HG03175 (cell line): ENCODE measurements around the gene STK16.
A peak's percentile ranks its signal among the peaks of the same experiment; 100 is the strongest.

Source experiments
- ATAC-seq: cut with Tn5 transposase; IDR thresholded peaks from one replicate; pipeline ENCODE4 v1.9.1; 2021; ENCODE audit warnings: mild to moderate bottlenecking, moderate library complexity; ENCODE audit not compliant: unreplicated experiment

STK16 gene

DNA sequence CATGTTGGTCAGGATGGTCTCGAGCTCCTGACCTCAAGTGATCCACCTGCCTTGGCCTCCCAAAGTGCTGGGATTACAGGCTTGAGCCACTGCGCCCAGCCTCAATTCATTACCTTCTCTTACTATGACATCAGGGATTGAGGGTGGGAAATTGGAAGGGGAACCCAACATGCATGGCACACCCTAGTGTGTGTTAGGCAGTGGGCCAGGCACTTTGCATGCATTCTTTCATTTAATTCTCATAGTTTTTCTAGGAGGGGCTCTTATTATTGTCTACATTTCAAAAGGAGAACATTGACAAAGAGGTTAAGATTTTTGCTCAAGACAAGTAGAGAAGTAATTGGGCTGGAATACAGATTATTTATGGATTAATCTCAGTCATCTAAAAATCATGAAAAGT is 23.0 kb downstream of the STK16 start:
- no peak for ATAC-seq

DNA sequence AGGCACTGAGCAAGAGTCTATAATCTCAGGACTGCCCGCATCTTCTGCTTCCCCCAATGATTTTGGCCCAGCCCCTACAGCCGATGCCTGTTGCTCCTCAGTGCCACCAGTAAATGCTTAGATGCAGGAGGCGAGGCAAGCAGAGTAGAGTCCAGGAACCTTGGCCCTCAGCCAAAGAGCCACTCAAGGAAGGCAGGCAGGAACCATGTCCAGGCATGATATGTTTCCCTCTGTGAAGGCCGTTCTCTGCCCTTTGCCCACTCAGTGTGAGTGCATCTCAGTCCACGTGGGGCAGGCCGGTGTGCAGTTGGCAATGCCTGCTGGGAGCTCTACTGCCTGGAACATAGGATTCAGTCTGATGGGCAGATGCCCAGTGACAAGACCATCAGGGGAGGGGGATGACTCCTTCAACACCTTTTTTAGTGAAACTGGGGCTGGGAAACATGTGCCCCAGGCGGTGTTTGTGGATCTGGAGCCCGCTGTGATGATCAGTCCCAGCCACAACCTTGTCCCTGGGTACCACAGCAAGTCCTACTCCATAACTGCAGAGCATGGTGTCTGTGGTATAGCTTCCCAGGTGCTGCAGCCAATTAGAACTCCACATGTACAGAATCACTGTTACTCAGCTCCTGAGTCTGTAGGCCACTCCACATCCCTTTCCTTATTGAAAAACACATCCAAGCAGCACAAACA is 24.2 kb downstream of the STK16 start:
- ATAC-seq: no peak

DNA sequence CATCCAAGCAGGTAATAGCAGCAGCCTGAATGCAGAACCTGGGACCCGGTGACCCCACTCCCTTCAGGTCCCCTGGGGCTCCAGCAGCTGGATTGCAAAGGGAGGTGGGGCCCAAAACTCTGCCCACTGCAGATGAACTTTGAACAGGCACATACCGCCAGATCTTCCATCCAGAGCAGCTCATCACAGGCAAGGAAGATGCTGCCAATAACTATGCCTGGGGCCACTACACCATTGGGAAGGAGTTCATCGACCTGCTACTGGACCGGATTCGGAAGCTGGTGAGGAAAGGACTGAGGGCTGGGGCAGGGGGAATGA is 24.7 kb downstream of the STK16 start:
- no peak for ATAC-seq

DNA sequence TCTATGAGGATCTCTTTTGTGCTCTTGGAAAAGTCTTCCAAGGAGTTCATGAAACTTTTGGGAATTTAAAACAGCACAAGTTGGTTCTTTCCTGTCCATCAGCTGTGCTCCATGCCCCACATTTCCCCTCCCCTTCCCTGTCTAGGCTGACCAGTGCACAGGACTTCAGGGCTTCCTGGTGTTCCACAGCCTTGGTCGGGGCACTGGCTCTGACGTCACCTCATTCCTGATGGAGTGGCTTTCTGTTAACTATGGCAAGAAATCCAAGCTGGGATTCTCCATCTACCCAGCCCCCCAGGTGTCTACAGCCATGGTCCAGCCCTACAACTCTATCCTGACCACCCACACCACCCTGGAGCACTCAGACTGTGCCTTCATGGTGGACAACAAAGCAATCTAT is 25.7 kb downstream of the STK16 start:
- no peak for ATAC-seq

DNA sequence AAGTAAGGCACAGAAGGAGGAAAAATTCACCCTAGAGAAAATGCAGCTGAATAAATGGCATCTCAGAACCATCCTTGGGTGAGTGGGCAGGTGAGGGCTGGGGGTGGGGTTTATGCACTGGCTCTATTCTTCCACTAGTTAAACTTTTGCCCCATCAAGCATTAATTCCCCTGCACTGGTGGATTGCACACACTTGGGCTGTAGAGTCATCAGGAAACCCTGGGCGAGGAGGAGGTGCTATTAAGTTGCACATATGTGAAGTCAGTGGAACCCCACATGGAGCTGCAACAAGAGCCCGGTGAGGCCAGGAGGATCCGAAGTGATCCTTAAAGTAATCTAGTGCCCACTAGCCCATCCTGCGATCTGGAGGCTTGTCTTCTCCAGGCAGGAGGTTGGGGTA is 27.1 kb downstream of the STK16 start:
- no peak for ATAC-seq

DNA sequence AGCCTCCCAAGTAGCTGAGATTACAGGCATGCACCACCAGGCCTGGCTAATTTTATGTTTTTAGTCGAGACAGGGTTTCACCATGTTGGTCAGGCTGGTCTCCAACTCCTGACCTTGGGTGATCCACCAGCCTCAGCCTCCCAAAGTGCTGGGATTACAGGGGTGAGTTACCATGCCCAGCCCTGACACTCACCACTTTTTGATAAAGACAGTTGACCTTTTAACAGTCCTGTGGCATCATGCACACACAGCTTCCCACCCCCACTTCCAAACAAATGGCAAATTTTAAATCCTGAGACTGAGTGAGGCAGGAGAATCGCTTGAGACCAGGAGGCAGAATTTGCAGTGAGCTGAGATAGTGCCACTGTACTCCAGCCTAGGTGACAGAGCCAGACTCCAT is 27.7 kb downstream of the STK16 start:
- no peak for ATAC-seq

DNA sequence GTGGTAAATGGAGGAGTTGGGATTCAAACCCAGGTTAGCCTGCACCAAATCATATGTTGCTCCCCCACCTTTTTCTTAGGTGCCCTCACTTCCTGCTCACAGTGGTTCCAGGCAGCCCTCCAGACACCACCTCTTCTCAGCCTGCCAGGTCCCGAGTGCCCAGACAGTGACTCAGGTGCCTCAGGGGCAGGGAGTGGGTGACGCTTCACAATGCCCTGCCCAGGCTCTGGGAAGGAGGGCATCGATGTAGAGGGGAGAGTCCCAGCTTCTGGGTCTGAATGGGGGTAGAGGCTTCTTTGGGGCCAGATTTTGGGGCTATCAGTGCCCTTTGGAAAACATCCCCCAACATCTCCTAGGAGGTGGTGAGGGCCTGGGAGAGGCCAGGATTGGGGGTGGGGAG is 28.7 kb downstream of the STK16 start:
- ATAC-seq: no peak

DNA sequence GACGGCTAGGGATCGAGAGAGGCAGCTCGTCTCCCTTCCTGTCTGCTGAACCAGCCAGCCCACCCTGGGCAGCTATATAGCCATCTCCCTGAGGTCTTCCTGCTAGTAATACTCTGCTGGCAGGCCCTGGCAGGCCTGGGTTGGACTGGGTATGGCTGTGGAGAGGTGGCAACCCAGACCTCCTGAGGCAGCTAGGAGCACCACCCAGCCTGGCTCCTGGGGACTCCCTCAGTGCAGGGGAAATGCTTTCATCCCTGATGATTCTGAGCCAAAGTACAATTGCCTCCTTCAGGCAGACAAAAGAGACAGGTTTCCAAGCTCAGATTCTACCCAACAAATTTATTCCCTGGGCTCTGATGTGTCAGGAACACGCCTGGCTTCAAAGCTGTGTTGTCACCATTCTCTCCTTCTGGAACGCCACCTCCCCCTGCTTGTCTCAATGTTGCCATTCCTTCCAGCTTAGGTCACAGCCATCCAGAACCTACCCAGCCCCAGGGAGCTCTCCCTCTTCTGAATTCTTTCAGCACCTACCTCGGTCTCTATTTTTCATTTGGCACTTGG is 29.2 kb downstream of the STK16 start:
- ATAC-seq: no peak

DNA sequence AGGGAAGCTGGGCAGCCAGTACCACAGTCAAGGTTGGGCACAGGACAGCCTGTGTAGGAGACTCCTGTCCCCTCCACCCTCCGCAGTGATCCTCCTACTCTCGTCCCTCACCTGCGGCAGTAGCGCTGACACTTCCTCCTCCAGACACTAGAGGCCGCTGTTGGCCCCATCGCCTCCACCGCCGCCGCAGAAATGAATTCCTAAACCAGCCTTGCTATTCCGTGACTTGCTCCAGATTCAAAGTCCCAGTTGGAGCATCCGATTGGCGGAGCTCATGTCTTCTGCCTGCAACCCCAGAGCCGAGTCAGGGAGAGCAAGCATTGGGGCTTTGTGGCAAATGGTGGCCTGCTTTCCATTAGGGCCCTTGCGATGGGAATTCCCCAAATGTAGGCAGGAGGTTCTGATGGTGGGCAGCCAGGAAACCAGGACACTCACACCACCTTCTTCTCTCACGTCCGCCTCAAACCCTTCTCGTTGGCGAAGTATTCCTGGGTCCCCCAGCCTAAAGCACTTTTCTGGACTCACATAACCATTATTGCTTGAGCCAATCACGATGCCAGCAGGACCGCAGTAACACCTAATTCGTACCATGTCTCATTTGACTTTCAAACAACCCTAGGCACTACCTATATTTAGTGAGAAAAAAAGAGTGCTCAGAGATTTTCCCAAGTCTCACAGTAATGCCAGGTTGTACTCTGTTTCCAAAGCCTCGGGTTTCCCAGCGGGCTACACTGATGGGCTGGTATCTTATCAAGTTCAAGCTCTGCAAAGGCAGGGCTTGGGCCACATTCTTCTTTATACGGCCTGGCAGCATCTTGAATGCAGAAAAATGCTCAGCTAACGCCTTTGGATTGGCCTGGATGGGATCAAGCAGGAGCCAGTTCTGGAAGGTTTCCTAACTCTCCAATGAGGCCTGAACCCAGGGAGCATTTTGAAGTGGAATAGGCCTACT is 32.7 kb downstream of the STK16 start:
- no peak for ATAC-seq

DNA sequence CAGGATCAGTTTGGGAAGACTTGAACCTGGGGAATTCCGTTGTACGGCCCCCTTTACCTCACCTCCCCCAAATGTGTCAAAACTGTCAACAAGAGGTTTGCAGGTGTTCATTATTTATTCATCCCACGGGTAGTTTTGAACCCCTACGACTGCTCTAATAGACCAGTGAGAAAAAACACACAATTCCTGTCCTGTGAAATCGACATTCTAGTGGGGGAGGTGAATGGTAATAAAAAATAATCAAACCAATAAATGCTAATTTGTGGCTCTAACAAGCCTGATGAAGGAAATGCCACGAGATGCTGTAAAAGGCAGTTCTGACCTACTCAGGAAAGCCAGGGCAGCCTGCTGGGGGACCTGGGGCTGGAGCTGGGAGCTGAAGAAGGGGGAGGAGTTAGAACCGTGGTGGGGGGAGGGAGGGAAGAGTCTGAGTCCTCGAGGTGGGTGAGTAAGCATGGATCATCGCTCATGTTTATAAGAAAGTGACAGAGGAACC is 33.4 kb downstream of the STK16 start:
- no peak for ATAC-seq

DNA sequence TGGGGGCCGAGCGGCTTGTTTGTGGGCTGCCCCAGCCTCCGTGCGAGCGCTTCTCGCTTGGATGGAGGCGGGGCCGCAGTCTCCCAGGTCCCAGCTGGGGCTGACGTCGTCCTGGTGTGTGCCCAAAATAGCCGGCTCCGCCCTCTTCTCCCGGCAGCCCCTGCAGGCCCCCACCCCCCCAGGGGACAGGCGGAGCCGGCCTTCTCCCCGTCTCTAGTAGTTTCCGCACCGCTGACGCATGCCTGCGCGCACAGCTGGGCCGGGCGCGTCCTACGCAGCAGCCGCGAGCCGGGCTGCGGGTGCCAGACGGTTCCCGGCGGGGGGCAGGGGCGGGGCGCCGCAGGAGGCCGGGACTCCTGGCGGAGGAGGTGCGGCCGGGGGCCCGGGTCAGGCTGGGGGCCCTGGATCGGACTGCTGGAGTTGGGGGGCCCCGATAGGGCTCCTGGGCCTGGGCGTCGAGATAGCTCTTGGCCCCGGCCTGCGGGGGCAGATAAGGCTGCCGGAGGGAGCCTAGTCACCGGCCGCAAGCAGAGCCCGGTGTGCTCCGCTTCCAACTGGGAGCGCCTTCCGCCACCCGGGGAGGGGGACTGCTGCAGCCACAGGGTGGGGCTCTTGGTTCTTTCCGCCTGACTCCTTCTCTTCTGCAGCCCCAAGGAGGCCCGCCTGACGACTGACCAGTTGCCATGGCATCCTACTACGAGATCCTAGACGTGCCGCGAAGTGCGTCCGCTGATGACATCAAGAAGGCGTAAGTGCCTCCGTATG is 34.1 kb downstream of the STK16 start, which contains the start of gene DNAJB2:
DNAJB2 (plus strand) TSS at position 216 of the 765 bp plus-strand sequence; CDS start at position 684, 468 bp downstream.
- peak; percentile 82 for ATAC-seq

DNA sequence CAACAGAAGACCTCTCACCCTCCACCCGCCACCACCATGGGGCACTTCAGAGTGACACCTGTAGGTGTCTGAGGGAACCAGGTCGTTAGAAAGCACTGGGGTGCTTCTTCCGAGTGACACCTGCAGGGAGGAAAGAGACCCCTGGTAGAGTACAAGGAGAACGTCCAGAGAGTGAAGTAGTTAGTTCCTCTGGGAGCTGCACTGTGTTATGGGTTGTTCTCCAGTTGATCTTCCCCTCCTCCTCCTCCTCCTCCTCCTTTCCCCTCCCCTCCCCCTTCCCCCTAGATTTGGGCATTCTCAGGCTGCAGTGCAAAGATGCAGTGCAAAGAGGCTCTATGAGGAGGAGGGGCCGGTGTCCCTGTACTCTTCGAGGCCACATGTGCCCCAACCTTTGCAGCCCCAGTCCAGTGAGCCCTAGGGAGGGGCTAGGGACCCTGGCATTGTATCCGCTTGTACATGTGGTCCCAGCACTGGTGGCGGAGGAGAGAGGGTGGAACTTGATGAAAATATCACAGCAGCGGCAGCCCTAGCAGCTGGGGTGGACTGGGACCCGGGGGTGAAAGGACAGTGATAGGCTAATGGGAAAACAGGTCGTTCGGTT is 34.7 kb downstream of the STK16 start:
- ATAC-seq: no peak

DNA sequence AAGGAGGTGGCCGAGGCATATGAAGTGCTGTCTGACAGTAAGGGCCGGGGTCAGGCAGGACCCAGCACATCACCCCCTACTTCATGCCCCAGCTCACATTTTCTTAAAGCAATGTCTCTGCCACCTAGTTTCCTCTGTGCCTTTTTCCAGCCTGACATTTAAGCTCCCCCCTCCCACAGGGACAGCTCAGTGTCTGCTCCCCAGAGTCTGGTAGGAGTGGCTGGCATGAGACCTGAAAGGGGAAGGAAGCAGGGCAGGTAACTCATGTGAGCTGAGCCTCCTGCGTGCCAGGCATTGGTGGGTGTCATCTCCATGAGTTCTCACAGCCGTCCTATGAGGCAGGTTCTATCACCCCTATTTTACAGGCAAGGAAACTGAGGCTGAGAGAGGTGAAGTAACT is 35.4 kb downstream of the STK16 start:
- ATAC-seq: no peak

DNA sequence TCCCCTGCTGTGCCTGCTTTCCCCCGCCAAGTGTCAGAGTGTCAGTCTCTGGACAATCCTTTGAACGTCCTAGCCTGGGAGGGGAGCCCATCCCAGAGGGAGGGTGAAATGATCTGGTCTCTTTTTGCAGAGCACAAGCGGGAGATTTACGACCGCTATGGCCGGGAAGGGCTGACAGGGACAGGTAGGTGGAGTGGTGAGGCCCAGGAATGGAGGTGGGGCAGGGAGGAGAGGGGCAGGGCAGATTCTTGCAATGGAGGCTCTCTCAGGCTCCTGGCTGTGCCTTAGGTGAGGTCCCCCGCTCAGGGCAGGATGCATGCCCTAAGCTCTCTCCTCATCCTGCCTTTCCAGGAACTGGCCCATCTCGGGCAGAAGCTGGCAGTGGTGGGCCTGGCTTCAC is 36.3 kb downstream of the STK16 start:
- no peak for ATAC-seq

DNA sequence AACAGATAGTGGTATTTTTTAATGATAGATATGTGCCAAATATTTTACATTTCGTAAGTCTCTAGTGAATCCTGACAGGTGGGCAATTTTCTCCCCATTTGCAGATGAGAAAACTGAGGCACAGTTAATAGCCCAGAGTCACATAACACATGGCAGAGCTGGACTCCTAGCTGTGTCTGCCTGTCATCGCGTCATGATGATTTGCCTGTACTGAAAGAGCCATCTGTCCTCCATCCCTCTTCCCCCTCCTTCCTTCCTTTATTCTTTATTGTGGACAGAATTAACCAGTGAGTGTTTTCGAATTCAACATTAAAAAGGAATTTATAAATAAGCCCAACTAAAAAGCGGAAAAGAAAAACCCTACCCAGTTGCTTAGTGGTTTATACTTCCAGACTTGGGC is 37.1 kb downstream of the STK16 start:
- ATAC-seq: no peak

DNA sequence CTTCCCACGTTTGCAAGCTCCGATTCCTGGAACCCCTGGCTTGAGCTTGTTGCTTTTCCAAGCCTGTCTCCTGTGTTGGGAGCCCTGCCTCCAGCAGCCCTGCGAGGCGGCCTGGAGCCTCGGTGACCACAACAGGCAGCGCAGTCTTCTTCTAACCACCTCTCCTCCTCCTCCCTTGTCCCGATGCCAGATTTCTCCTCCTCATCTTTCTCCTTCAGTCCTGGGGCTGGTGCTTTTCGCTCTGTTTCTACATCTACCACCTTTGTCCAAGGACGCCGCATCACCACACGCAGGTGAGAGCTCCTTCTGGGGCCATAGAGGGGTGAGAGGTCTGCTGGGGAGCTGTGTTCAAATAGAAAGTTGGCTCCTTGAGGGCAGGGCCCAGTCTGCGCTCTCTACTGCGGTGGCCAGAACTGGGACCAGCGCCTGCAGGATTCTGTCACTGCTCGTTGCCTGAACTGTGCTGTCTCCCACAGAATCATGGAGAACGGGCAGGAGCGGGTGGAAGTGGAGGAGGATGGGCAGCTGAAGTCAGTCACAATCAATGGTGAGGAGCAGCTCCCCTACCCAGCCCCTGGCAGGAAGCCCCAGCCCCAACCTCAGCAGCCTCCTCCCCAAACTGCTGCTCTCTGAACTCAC is 37.8 kb downstream of the STK16 start:
- ATAC-seq: no peak

DNA sequence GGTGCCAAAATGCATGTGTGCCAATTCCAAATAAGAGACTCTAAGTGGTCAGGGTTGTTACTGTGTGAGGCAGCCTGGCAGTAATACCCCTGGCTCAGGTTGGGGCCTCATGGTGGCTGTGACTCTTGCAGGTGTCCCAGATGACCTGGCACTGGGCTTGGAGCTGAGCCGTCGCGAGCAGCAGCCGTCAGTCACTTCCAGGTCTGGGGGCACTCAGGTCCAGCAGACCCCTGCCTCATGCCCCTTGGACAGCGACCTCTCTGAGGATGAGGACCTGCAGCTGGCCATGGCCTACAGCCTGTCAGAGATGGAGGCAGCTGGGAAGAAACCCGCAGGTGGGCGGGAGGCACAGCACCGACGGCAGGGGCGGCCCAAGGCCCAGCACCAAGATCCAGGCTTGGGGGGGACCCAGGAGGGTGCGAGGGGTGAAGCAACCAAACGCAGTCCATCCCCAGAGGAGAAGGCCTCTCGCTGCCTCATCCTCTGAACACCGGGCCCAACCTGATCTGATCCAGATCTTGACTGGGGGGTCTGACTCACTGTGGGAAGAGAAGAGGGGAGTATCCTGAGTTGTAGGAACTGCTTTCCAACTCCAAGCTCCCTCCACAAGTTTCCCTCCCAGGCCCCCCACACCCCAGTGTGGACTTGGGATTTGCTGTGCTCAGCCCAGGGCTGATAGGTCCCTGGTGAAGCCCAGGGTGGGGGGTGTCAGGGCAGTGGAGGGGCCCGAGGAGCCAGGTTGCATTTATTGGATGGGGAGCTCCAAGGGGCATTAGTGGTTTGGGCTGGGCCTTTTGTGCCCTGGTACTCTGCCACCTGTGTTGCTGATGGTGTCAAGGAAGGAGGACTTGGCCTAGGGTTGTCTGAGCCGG is 39.5 kb downstream of the STK16 start:
- ATAC-seq: no peak

DNA sequence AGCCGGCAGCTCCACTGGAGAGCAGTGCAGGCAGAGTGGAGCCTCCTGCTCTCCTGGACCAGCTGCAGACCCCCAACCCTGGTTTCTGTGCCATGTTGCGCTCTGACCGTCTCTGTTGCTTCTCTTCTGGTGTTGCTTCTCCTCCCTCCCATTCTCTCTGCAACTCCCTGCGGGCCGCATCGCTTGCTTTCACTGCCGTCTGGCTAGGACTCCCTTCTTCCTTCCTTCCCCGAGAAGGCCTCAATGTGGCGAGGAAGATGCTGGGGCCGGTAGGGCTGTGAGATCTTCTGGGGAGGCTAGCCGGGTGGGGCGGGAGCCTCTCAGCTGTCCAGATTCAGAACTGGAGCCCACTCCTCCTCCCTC is 40.1 kb downstream of the STK16 start:
- ATAC-seq: no peak

DNA sequence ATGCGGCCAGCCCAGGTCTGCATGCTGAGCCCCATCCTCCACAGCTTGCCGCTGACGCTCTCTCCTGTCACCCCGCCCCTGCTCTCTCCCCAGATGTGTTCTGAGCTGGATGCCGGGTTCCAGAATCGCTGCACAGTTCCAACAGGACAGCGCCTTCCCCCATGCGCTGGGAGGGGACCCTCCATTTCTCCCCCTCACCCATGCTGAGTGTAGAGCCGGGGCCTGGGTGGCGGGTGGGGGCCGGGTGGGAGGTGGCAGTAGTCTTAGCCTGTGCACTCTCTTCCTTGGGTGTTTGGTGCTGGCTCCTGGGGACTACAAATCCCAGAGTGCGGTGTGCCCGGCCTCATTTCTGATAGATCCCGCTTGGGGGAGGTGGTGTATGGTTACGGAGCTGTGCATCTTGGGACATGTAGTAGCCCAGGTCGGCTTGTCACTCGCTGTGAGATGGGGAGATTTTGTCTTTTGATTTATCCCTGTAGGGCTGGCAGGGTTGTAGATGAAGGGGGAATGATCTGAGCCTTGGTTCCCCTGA is 40.7 kb downstream of the STK16 start:
- ATAC-seq: no peak
